Germinal center (tissue), 1 donor: ENCODE data around the gene ZEB2.

Experiments
- DNase-seq: peaks from one replicate; pipeline ENCODE4 v3.0.0; 2012; ENCODE audit warnings: mixed read lengths, low spot score

ZEB2 gene

GRCh38 chr2:144426355-144426754, 93.6 kb downstream of the ZEB2 start:
- no peak for DNase-seq

GRCh38 chr2:144424559-144425240, 95.2 kb downstream of the ZEB2 start:
- no peak for DNase-seq

- DNase-seq = no peak
Measured at GRCh38 chr2:144421606-144422510, 98.1 kb downstream of the ZEB2 start.

GRCh38 chr2:144419218-144419617, 100.7 kb downstream of the ZEB2 start:
- DNase-seq = no peak

- DNase-seq = no peak
Measured at GRCh38 chr2:144415386-144415785, 104.5 kb downstream of the ZEB2 start.

GRCh38 chr2:144414324-144414845, 105.5 kb downstream of the ZEB2 start:
- no peak for DNase-seq

GRCh38 chr2:144412709-144413108, 107.2 kb downstream of the ZEB2 start:
- DNase-seq = no peak

GRCh38 chr2:144411473-144411872, 108.4 kb downstream of the ZEB2 start:
- no peak for DNase-seq

GRCh38 chr2:144409241-144409640, 110.7 kb downstream of the ZEB2 start:
- no peak for DNase-seq

GRCh38 chr2:144407262-144407661, 112.7 kb downstream of the ZEB2 start:
- no peak for DNase-seq

- no peak for DNase-seq
Measured at GRCh38 chr2:144405982-144406788, 113.7 kb downstream of the ZEB2 start.

- no peak for DNase-seq
Measured at GRCh38 chr2:144405321-144405720, 114.6 kb downstream of the ZEB2 start.

- no peak for DNase-seq
Measured at GRCh38 chr2:144404586-144405314, 115.2 kb downstream of the ZEB2 start.

GRCh38 chr2:144403933-144404332, 116.0 kb downstream of the ZEB2 start:
- DNase-seq = no peak

- DNase-seq = no peak
Measured at GRCh38 chr2:144402251-144402650, 117.7 kb downstream of the ZEB2 start.

- DNase-seq = peak; percentile 76
Measured at GRCh38 chr2:144401036-144401435, 118.9 kb downstream of the ZEB2 start.

GRCh38 chr2:144396318-144396717, 123.6 kb downstream of the ZEB2 start:
- DNase-seq = no peak

GRCh38 chr2:144390424-144391020, 129.4 kb downstream of the ZEB2 start:
- no peak for DNase-seq

- DNase-seq = no peak
Measured at GRCh38 chr2:144389930-144390311, 130.0 kb downstream of the ZEB2 start.

GRCh38 chr2:144389151-144389929, 130.6 kb downstream of the ZEB2 start:
- DNase-seq = no peak
